Measurements from ENCODE around the gene NXT2.

Gene NXT2

GRCh38 chrX:109585488-109585887 lies 48.8 kb downstream of the NXT2 start:
- no peak overlapping the region for H3K27ac ChIP-seq
- no peak overlapping the region for H3K4me3 ChIP-seq (ENCODE audit: low read depth, low read length)
- peaks cover 63% of the 10 kb centered on the region for H3K27me3 ChIP-seq (ENCODE audit: insufficient read depth, low read depth, severe bottlenecking)
- no peak for DNase-seq
- no peaks in the 10 kb centered on the region for H3K36me3 ChIP-seq
- no peaks in the 10 kb centered on the region for H3K9me3 ChIP-seq (ENCODE audit: severe bottlenecking)
- TF ChIP-seq, protein P1, sequence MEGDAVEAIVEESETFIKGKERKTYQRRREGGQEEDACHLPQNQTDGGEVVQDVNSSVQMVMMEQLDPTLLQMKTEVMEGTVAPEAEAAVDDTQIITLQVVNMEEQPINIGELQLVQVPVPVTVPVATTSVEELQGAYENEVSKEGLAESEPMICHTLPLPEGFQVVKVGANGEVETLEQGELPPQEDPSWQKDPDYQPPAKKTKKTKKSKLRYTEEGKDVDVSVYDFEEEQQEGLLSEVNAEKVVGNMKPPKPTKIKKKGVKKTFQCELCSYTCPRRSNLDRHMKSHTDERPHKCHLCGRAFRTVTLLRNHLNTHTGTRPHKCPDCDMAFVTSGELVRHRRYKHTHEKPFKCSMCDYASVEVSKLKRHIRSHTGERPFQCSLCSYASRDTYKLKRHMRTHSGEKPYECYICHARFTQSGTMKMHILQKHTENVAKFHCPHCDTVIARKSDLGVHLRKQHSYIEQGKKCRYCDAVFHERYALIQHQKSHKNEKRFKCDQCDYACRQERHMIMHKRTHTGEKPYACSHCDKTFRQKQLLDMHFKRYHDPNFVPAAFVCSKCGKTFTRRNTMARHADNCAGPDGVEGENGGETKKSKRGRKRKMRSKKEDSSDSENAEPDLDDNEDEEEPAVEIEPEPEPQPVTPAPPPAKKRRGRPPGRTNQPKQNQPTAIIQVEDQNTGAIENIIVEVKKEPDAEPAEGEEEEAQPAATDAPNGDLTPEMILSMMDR (IDR thresholded peaks at IDR 0.05; ENCODE audit: low read depth, low read length) = no peak

- TF ChIP-seq, protein P1 (IDR thresholded peaks at IDR 0.05; ENCODE audit: low read depth, low read length) = no peak
- Histone ChIP-seq H3K9me3 (ENCODE audit: severe bottlenecking) (no peaks in the 10 kb centered on the region), H3K27me3 (ENCODE audit: insufficient read depth, low read depth, severe bottlenecking) (peaks cover 53% of the 10 kb centered on the region), H3K27ac (no peak overlapping the region), H3K4me3 (ENCODE audit: low read depth, low read length) (no peak overlapping the region), H3K36me3 (no peaks in the 10 kb centered on the region)
- no peak for DNase-seq
Measured at GRCh38 chrX:109590176-109590575, 53.5 kb downstream of the NXT2 start.

Measured in WERI-Rb-1 (cell line).